Heart right ventricle (tissue), 16 donors: ENCODE measurements around the gene ZDHHC7. TPM values are rescaled to one million over a fixed set of nuclear protein-coding genes. Genes with fewer than 3 reads are reported as not detected.
A peak's percentile ranks its signal among the peaks of the same experiment; 100 is the strongest.

Experiments
- ATAC-seq, 8 donors: fragments of 200-7000 bp; cut with Tn5 transposase; one replicate each; pipeline ENCODE4 v1.9.1; 2020; ENCODE audit warnings: mild to moderate bottlenecking in 8 of 8, moderate library complexity in 8 of 8, moderate number of reproducible peaks in 1 of 8
- DNase-seq, 2 donors: peaks; one replicate each; pipeline ENCODE4 v3.0.0-alpha.2; 2020
- H3K27ac ChIP-seq, 10 donors: fragments of 200-600 bp; sonication (generic) in 2 of 10; one replicate each; pipeline versions ENCODE4 v1.5.0 to v1.8.0; 2020 to 2022; ENCODE audit warnings: mild to moderate bottlenecking in 3 of 10
- H3K27me3 ChIP-seq, 7 donors: fragments of 200-600 bp; one replicate each; pipeline ENCODE4 v1.8.0; 2021 to 2022; ENCODE audit warnings: mild to moderate bottlenecking in 2 of 7
- H3K36me3 ChIP-seq, 9 donors: fragments of 200-600 bp; sonication (generic) in 1 of 9; one replicate each; pipeline versions ENCODE4 v1.5.0 to v1.8.0; 2020 to 2022; ENCODE audit warnings: mild to moderate bottlenecking in 2 of 9
- H3K4me1 ChIP-seq, 9 donors: fragments of 200-600 bp; sonication (generic) in 1 of 9; one replicate each; pipeline versions ENCODE4 v1.5.0 to v1.8.0; 2020 to 2022; ENCODE audit warnings: mild to moderate bottlenecking in 4 of 9
- H3K4me3 ChIP-seq, 10 donors: fragments of 200-600 bp; sonication (generic) in 2 of 10; one replicate each; pipeline versions ENCODE4 v1.5.0 to v1.8.0; 2020 to 2022; ENCODE audit warnings: mild to moderate bottlenecking in 7 of 10, moderate library complexity in 2 of 10
- H3K9me3 ChIP-seq, 11 donors: fragments of 200-600 bp in 10 of 11; sonication (generic) in 2 of 11; one replicate each; pipeline versions ENCODE4 v1.5.0 to v1.8.0; 2013 to 2022; ENCODE audit warnings: mild to moderate bottlenecking in 2 of 11, control low read depth in 1 of 11, moderate library complexity in 1 of 11
- WGBS, 2 donors: extraction: QIAGEN DNeasy Blood & Tissue Kit; methylation state at CpG; one replicate each; pipeline ENCODE4 v1.1.7; 2013; ENCODE audit warnings: inconsistent platforms in 1 of 2; 5-methylcytosine and 5-hydroxymethylcytosine counted together
- intact Hi-C, 10 donors: fragments of 100-400 bp; cut with DNase I; formaldehyde crosslinking; loops; one replicate each; pipeline versions ENCODE4 v1.11.1 to v1.14.2; 2022
- polyA plus RNA-seq, 2 donors: library from polyadenylated mRNA; stranded (reverse); fragments of 200-250 nt; gene quantifications; one replicate each; pipeline ENCODE4 v1.2.3, GENCODE V29; 2013
- total RNA-seq, 10 donors: library from RNA; stranded (reverse); fragmentation: NEBNext Ultra II Directional in 3 of 10; extraction: Animal tissue kit (Norgen Biotek cat#: 25700) in 3 of 10; gene quantifications; one replicate each; pipeline versions ENCODE4 v1.2.1 to v1.2.4, GENCODE V29; 2021 to 2023
- TF ChIP-seq, protein P1 (sequence below), 9 donors: fragments of 200-600 bp; sonication (generic) in 2 of 9; IDR thresholded peaks; one replicate each; pipeline versions ENCODE4 v1.5.0 to v1.8.0; 2021 to 2022; ENCODE audit warnings: antibody characterized with exemption in 9 of 9, mild to moderate bottlenecking in 5 of 9, moderate library complexity in 1 of 9
- donor health status: Arrhythmogenic right ventricular cardiomyopathy.
- donor health status: ischemic (EF 13 %, LVEDD 7.1; RV severe dilation, severe dysfunction).
- donor health status: healthy with polysubstance abuse.
- donor health status: DM: no; HTN: yes; CAD: no.
- donor health status: DM: no; HTN: no; CAD: no.
- donor health status: ischemic (EF 25% LVEDD 6.9; RV normal size, moderate dysfunction).
- donor health status: ischemic (EF 25% LVEDD 5.7; RV mildly dilated, moderate dysfunction).
- donor health status: healthy.
- donor health status: DM: yes; HTN: yes; CAD: no.
- donor health status: Ischemic cardiomyopathy.
- donor health status: ischemic (EF 35%, LVEDD 5.7; RV mildly dilated, moderate dysfunction).
- donor health status: nonischemic (EF 11% LVEDD 7.7; RV severe dilation, severe dysfunction).
- donor health status: DM: yes; HTN: yes; CAD: no.
- donor health status: PGD.
- donor health status: ischemic (EF 29% LVEDD 5.4; RV normal size, mild dysfunction).
- donor health status: nonischemic (EF 23%, LVEDD 6.1; RV moderate dilation, normal function).

Gene ZDHHC7
- total and polyA plus RNA-seq, 12 donors: 15.1 to 55.5 (median 41.8) TPM

DNA sequence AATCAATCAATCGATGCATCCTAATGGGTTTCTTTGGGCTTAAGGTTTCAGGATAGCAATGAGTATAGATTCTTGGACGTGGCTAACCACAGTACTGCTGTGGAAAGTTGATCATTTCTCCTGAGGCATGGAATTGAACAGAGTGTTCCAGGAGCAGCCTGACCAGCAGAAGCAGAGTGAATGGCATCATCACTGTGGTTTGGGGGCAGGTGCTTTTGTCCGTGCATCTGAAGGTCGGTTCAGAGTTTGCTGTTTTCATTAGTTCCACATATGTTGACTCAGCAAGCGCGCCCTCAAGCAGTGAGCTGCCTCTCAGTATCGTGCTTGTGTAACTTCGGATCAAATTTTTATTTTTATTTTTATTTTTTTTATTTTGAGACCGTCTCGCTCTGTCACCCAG lies 41.2 kb upstream of the ZDHHC7 start:
- Histone ChIP-seq H3K9me3 (no peaks in the 10 kb centered on the region), H3K4me1 (peaks cover 2 to 65% (median 22%) of the 10 kb centered on the region in 9 donors), H3K36me3 (peaks cover 0 to under 1% (median 0%) of the 10 kb centered on the region in 9 donors), H3K4me3 (no peak overlapping the region), H3K27ac (no peak overlapping the region), H3K27me3 (no peaks in the 10 kb centered on the region)
- no peak for DNase-seq
- 97% methylated on average over 10 of the region's 10 CpGs for WGBS, 2 donors
- TF ChIP-seq, protein P1, sequence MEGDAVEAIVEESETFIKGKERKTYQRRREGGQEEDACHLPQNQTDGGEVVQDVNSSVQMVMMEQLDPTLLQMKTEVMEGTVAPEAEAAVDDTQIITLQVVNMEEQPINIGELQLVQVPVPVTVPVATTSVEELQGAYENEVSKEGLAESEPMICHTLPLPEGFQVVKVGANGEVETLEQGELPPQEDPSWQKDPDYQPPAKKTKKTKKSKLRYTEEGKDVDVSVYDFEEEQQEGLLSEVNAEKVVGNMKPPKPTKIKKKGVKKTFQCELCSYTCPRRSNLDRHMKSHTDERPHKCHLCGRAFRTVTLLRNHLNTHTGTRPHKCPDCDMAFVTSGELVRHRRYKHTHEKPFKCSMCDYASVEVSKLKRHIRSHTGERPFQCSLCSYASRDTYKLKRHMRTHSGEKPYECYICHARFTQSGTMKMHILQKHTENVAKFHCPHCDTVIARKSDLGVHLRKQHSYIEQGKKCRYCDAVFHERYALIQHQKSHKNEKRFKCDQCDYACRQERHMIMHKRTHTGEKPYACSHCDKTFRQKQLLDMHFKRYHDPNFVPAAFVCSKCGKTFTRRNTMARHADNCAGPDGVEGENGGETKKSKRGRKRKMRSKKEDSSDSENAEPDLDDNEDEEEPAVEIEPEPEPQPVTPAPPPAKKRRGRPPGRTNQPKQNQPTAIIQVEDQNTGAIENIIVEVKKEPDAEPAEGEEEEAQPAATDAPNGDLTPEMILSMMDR (IDR thresholded peaks at IDR 0.05): no peak
- intact Hi-C loops: no loop called here
- no peak for ATAC-seq

DNA sequence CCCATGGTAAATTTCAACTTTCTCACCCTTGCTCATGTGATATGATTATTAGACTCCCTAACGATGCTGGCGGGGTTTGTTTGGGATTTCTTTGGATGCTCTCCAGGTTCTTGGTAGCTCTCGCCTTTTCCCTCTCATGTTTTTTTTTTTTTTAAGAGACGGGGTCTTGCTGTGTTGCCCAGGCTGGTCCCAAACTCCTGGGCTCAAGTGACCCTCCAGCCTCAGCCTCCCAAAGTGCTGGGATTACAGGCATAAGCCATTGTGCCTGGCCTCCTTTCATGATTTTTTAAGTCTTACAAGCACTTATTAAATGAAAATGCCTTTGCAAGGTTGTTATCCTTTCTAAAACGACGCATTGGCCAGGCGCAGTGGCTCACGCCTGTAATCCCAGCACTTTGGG lies 40.3 kb upstream of the ZDHHC7 start:
- intact Hi-C loops: no loop called here
- no peak overlapping the region for H3K4me3 ChIP-seq
- H3K4me1 ChIP-seq: peaks cover 2 to 65% (median 27%) of the 10 kb centered on the region in 9 donors
- ATAC-seq (no peak), DNase-seq (no peak)
- WGBS, 2 donors: 87% methylated on average over 8 of the region's 8 CpGs
- TF ChIP-seq, protein P1 (IDR thresholded peaks at IDR 0.05): no peak
- no peaks in the 10 kb centered on the region for H3K9me3 ChIP-seq
- H3K27ac ChIP-seq: no peak overlapping the region
- H3K36me3 ChIP-seq: no peaks in the 10 kb centered on the region
- no peaks in the 10 kb centered on the region for H3K27me3 ChIP-seq

DNA sequence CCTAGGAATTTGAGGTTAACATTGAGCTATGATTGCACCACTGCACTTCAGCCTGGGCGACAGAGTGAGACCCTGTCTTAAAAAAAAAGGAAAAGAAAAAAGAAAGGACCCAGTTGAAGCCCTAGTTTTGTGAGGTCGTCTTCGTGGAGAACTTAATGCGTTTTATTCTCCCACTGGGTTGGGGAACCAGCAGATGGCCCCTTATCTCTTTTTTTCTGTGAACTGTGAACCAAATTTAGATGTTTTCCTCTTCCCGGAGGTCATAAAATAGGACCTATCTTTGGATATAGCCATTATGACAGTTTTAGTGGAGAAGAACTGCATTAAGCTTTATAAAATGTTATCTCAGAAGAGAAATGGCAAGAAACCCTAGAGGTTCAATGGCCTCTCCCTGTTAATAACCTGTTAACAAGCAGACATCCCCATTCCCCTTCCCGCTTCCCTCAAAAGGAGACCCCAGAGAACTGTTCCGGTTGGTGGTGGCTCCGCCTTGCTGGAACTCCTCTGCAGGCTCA lies 39.8 kb upstream of the ZDHHC7 start:
- Histone ChIP-seq H3K9me3 (no peaks in the 10 kb centered on the region), H3K27ac (peak overlapping the region in 3 of 10 donors; percentile 34 to 36 (median 34)), H3K36me3 (peaks cover 0 to under 1% (median 0%) of the 10 kb centered on the region in 9 donors), H3K4me1 (peaks cover 2 to 65% (median 21%) of the 10 kb centered on the region in 9 donors), H3K27me3 (no peaks in the 10 kb centered on the region), H3K4me3 (no peak overlapping the region)
- no peak for ATAC-seq
- WGBS, 2 donors: 63 to 73% methylated on average over 8 of the region's 8 CpGs
- no peak for DNase-seq
- intact Hi-C loops: no loop called here
- TF ChIP-seq, protein P1 (IDR thresholded peaks at IDR 0.05): no peak

DNA sequence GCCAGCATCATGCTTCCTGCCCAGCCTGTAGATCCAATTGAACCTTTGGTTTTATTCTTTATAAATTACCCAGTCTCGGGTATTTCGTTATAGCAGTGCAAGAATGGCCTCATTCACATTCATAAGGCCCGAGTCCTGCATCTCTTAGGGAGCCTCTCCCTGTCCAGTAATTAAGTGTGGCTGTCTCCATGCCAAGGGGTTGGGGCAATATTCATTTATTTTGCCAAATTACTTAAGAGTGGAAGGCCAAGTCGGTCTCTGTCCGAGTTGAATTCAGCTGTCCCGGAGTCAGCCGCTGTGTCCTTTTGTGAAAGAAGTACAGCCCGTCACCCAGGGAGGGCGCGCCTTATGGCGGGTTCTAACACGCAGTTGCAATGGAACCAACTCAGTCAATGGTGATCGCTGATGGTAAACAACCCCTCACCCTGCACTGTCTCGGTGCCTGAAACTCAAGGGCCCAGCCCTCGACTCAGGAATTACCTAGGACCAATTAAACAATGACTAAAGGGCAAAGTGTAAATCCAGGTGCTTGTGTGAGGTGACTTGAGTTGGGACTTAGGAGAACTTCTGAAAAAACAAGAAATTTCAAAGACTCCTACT lies 38.5 kb upstream of the ZDHHC7 start:
- 88 to 93% methylated on average over 15 of the region's 15 CpGs for WGBS, 2 donors
- Histone ChIP-seq H3K4me3 (no peak overlapping the region), H3K9me3 (no peaks in the 10 kb centered on the region), H3K36me3 (peaks cover 0 to 8% (median 0%) of the 10 kb centered on the region in 9 donors), H3K27me3 (no peaks in the 10 kb centered on the region), H3K4me1 (peaks cover 0 to 57% (median 15%) of the 10 kb centered on the region in 9 donors), H3K27ac (no peak overlapping the region)
- DNase-seq (no peak), ATAC-seq (no peak)
- TF ChIP-seq, protein P1 (IDR thresholded peaks at IDR 0.05): no peak
- intact Hi-C loops: no loop called here
